OCI-LY3 (cell line): ENCODE measurements around the gene DDX24.

ENCODE experiments used
- H2AFZ ChIP-seq: fragments of 200-600, 300-600 bp; shearing (Covaris generic); 2 replicates; pipeline ENCODE4 v1.6.0; 2014; ENCODE audit warnings: antibody characterized with exemption, low read depth, low read length
- H3K27ac ChIP-seq: fragments of 200-600, 300-600 bp; sonication (generic); 2 replicates; pipeline ENCODE4 v1.5.1; 2014; ENCODE audit warnings: mild to moderate bottlenecking, low read length, moderate library complexity, mixed read lengths
- H3K27me3 ChIP-seq: fragments of 200-600, 300-600 bp; sonication (generic); 2 replicates; pipeline ENCODE4 v1.6.1; 2014; ENCODE audit warnings: low read depth, low read length, mixed read lengths
- H3K36me3 ChIP-seq: fragments of 200-600, 300-600 bp; sonication (generic); replicated peaks from 2 replicates; pipeline ENCODE3; 2014; ENCODE audit warnings: low read depth, low read length, mixed read lengths
- H3K4me1 ChIP-seq: fragments of 300-600, 200-600 bp; sonication (generic); 2 replicates; pipeline ENCODE4 v1.6.1; 2014; ENCODE audit warnings: low read length, mixed read lengths
- H3K4me2 ChIP-seq: fragments of 200-600, 300-600 bp; sonication (generic); 2 replicates; pipeline ENCODE4 v1.6.1; 2014; ENCODE audit warnings: low read length, mixed read lengths
- H3K4me3 ChIP-seq: fragments of 300-600, 200-600 bp; sonication (generic); 2 replicates; pipeline ENCODE4 v1.5.1; 2014; ENCODE audit warnings: antibody characterized with exemption, mild to moderate bottlenecking, low read length, moderate library complexity
- H3K79me2 ChIP-seq: fragments of 300-600, 200-600 bp; shearing (Covaris generic); 2 replicates; pipeline ENCODE4 v1.6.1; 2014; ENCODE audit warnings: mild to moderate bottlenecking, low read length, mixed read lengths
- H3K9ac ChIP-seq: fragments of 300-600, 200-600 bp; shearing (Covaris generic); 2 replicates; pipeline ENCODE4 v1.6.0; 2014; ENCODE audit warnings: mild to moderate bottlenecking, low read length, moderate library complexity
- H3K9me3 ChIP-seq: fragments of 200-600, 300-600 bp; shearing (Covaris generic); 2 replicates; pipeline ENCODE4 v1.6.1; 2014; ENCODE audit warnings: low read length, mixed read lengths; ENCODE audit not compliant: insufficient read depth
- H4K20me1 ChIP-seq: fragments of 200-600, 300-600 bp; sonication (generic); 2 replicates; pipeline ENCODE4 v1.6.1; 2016; ENCODE audit warnings: low read length, mixed read lengths; ENCODE audit not compliant: insufficient read depth
- CTCF ChIP-seq: fragments of 200-600, 300-600 bp; sonication (generic); IDR thresholded peaks from 2 replicates; pipeline ENCODE4 v1.5.1; 2014; ENCODE audit warnings: antibody characterized with exemption, low read length, low read depth
- EZH2phosphoT487 ChIP-seq: fragments of 200-600 bp; shearing (Covaris generic); IDR thresholded peaks from 2 replicates; pipeline ENCODE4 v1.6.1; 2018; ENCODE audit warnings: antibody characterized with exemption, mixed run types, low read depth

DDX24 gene

GRCh38 chr14:94117856-94118255 lies 36.9 kb upstream of the DDX24 start:
- H2AFZ ChIP-seq = no peak overlapping the region
- no peaks in the 10 kb centered on the region for H3K79me2 ChIP-seq
- no peaks in the 10 kb centered on the region for H3K36me3 ChIP-seq
- no peak for TF ChIP-seq EZH2phosphoT487
- TF ChIP-seq CTCF = no peak
- H3K27me3 ChIP-seq = peaks cover 7% of the 10 kb centered on the region; the same call in 1 of the 2 replicates
- H4K20me1 ChIP-seq = no peaks in the 10 kb centered on the region
- H3K27ac ChIP-seq = no peak overlapping the region
- no peak overlapping the region for H3K9ac ChIP-seq
- H3K9me3 ChIP-seq = no peaks in the 10 kb centered on the region; the same call in 1 of the 2 replicates
- H3K4me2 ChIP-seq = no peak overlapping the region
- no peak overlapping the region for H3K4me3 ChIP-seq
- no peaks in the 10 kb centered on the region for H3K4me1 ChIP-seq

DNA sequence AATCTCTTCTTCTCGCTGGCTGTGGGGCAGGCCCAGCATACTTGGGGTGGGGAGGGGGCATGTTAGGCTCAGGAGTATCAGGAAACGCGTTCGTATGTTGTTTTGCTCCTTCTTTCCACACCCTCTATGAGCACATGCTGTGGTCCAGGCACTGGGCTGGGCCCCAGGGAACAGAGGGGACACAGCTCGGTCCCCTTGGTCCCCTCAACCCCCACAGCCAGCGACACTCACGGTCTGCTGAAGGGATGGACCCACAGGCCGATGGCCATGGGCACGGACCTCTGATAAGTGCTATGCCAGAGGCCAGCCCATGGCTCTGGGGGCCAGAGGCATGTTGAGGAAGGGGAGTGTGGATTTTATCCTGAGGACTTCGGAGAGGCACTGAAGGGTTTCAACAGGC lies 35.7 kb upstream of the DDX24 start:
- TF ChIP-seq EZH2phosphoT487 (no peak), CTCF (no peak)
- Histone ChIP-seq H3K9ac (no peak overlapping the region), H3K79me2 (no peaks in the 10 kb centered on the region), H3K27me3 (peaks cover 4% of the 10 kb centered on the region; the same call in 1 of the 2 replicates), H3K27ac (no peak overlapping the region), H3K4me1 (no peaks in the 10 kb centered on the region), H3K9me3 (no peaks in the 10 kb centered on the region), H3K4me2 (no peak overlapping the region), H3K36me3 (no peaks in the 10 kb centered on the region), H2AFZ (no peak overlapping the region), H3K4me3 (no peak overlapping the region), H4K20me1 (no peaks in the 10 kb centered on the region)

DNA sequence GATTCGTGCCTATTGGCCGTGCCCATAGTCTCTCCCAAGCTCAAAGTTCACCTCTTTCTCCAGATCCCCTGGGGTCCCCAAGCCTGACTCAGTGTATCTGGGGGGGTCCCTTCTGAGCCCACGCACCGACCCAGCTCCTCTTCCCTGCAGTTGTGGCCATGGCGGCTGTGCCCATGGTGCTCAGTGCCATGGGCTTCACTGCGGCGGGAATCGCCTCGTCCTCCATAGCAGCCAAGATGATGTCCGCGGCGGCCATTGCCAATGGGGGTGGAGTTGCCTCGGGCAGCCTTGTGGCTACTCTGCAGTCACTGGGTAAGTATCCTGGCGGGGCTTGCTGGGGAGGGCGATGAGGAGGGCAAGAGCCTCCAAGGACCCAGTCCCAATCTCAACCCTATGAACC lies 34.6 kb upstream of the DDX24 start:
- no peak overlapping the region for H3K27ac ChIP-seq
- no peak overlapping the region for H3K9ac ChIP-seq
- no peaks in the 10 kb centered on the region for H3K36me3 ChIP-seq
- 0 out of 2 replicates have a peak, but pooled peaks cover 4% of the 10 kb centered on the region for H3K27me3 ChIP-seq
- H3K4me1 ChIP-seq = no peaks in the 10 kb centered on the region
- H3K4me2 ChIP-seq = no peak overlapping the region
- no peaks in the 10 kb centered on the region for H3K9me3 ChIP-seq
- H4K20me1 ChIP-seq = no peaks in the 10 kb centered on the region
- H3K79me2 ChIP-seq = no peaks in the 10 kb centered on the region
- no peak overlapping the region for H2AFZ ChIP-seq
- TF ChIP-seq CTCF = no peak
- TF ChIP-seq EZH2phosphoT487 = no peak
- no peak overlapping the region for H3K4me3 ChIP-seq

GRCh38 chr14:94115058-94115591 lies 34.1 kb upstream of the DDX24 start:
- no peaks in the 10 kb centered on the region for H3K4me1 ChIP-seq
- H3K27me3 ChIP-seq = 0 out of 2 replicates have a peak, but pooled peaks cover 4% of the 10 kb centered on the region
- H4K20me1 ChIP-seq = no peaks in the 10 kb centered on the region
- H3K4me2 ChIP-seq = no peak overlapping the region
- TF ChIP-seq EZH2phosphoT487 (no peak), CTCF (no peak)
- no peaks in the 10 kb centered on the region for H3K36me3 ChIP-seq
- H2AFZ ChIP-seq = no peak overlapping the region
- H3K9me3 ChIP-seq = no peaks in the 10 kb centered on the region
- H3K4me3 ChIP-seq = no peak overlapping the region
- no peak overlapping the region for H3K9ac ChIP-seq
- no peak overlapping the region for H3K27ac ChIP-seq
- H3K79me2 ChIP-seq = no peaks in the 10 kb centered on the region
